T-helper 17 cell (primary cell): ENCODE results near the gene HMCN1. TPM values are rescaled to one million over a fixed set of nuclear protein-coding genes. Genes with fewer than 3 reads are reported as not detected.

Experiments
- ATAC-seq: fragments of 150-1000 bp; cut with Tn5 transposase; 2 replicates; pipeline ENCODE4 v1.10.0; 2021; ENCODE audit warnings: mild to moderate bottlenecking, moderate library complexity
- DNase-seq, 3 donors: peaks; one replicate each; pipeline versions ENCODE4 v3.0.0 to v3.0.0-alpha.2; 2020 to 2021
- H3K9me3 ChIP-seq: one replicate; pipeline ENCODE4 v1.7.0; 2013; ENCODE audit warnings: low read length, mild to moderate bottlenecking; ENCODE audit not compliant: control insufficient read depth, poor library complexity, severe bottlenecking
- H3K27ac Mint-ChIP-seq: one replicate; pipeline ENCODE4 v1.8.0; 2022; ENCODE audit warnings: mild to moderate bottlenecking, moderate library complexity, mixed read lengths
- H3K27me3 Mint-ChIP-seq: one replicate; pipeline ENCODE4 v1.8.0; 2022; ENCODE audit warnings: mixed read lengths
- H3K36me3 Mint-ChIP-seq: one replicate; pipeline ENCODE4 v1.8.0; 2022; ENCODE audit warnings: low read depth, mixed read lengths
- H3K4me1 Mint-ChIP-seq: one replicate; pipeline ENCODE4 v1.8.0; 2022; ENCODE audit warnings: mild to moderate bottlenecking, mixed read lengths
- H3K4me3 Mint-ChIP-seq: one replicate; pipeline ENCODE4 v1.8.0; 2022; ENCODE audit warnings: mild to moderate bottlenecking, moderate library complexity, mixed read lengths
- total RNA-seq, 4 donors: library from RNA in 2 of 4; stranded (reverse) in 2 of 4; gene quantifications; one replicate each; pipeline ENCODE4 v1.2.3 and lab custom pipeline; 2022 to 2026

HMCN1 gene
- total RNA-seq, 2 donors from 2014 or later: 0.05 to 0.57 TPM

- ATAC-seq (no peak), DNase-seq (no peak)
- Mint-ChIP-seq H3K27ac (no peak overlapping the region), H3K4me3 (no peak overlapping the region), H3K4me1 (no peaks in the 10 kb centered on the region), H3K27me3 (peaks cover 10% of the 10 kb centered on the region), H3K36me3 (peaks cover 2% of the 10 kb centered on the region)
- H3K9me3 ChIP-seq: no peaks in the 10 kb centered on the region
These were observed 246.7 kb downstream of the HMCN1 start for GRCh38 chr1:185980891-185981290.

- DNase-seq (no peak), ATAC-seq (no peak)
- H3K27me3 Mint-ChIP-seq: peaks cover 4% of the 10 kb centered on the region
- H3K4me1 Mint-ChIP-seq: peaks cover 6% of the 10 kb centered on the region
- H3K4me3 Mint-ChIP-seq: no peak overlapping the region
- no peaks in the 10 kb centered on the region for H3K9me3 ChIP-seq
- no peak overlapping the region for H3K27ac Mint-ChIP-seq
- H3K36me3 Mint-ChIP-seq: peaks cover 2% of the 10 kb centered on the region
These were observed 250.1 kb downstream of the HMCN1 start for GRCh38 chr1:185984113-185984836.

- DNase-seq: no peak
- H3K4me3 Mint-ChIP-seq: no peak overlapping the region
- H3K27me3 Mint-ChIP-seq: peaks cover 4% of the 10 kb centered on the region
- no peaks in the 10 kb centered on the region for H3K36me3 Mint-ChIP-seq
- no peak for ATAC-seq
- H3K4me1 Mint-ChIP-seq: peaks cover 6% of the 10 kb centered on the region
- H3K27ac Mint-ChIP-seq: peak overlapping the region; percentile 11
- H3K9me3 ChIP-seq: no peaks in the 10 kb centered on the region
These were observed 253.6 kb downstream of the HMCN1 start for GRCh38 chr1:185987611-185988321.

GRCh38 chr1:185990565-185990964 is 256.4 kb downstream of the HMCN1 start:
- H3K27me3 Mint-ChIP-seq: peaks cover 9% of the 10 kb centered on the region
- ATAC-seq: no peak
- H3K4me1 Mint-ChIP-seq: peaks cover 6% of the 10 kb centered on the region
- H3K4me3 Mint-ChIP-seq: no peak overlapping the region
- no peaks in the 10 kb centered on the region for H3K36me3 Mint-ChIP-seq
- no peak overlapping the region for H3K27ac Mint-ChIP-seq
- no peaks in the 10 kb centered on the region for H3K9me3 ChIP-seq
- no peak for DNase-seq

- no peak for ATAC-seq
- H3K27me3 Mint-ChIP-seq: peaks cover 11% of the 10 kb centered on the region
- H3K9me3 ChIP-seq: no peaks in the 10 kb centered on the region
- no peaks in the 10 kb centered on the region for H3K36me3 Mint-ChIP-seq
- no peak overlapping the region for H3K4me3 Mint-ChIP-seq
- peaks cover 6% of the 10 kb centered on the region for H3K4me1 Mint-ChIP-seq
- no peak overlapping the region for H3K27ac Mint-ChIP-seq
- DNase-seq: no peak
These were observed 257.1 kb downstream of the HMCN1 start for GRCh38 chr1:185991266-185991665.

GRCh38 chr1:185996211-185996610 is 262.0 kb downstream of the HMCN1 start:
- Mint-ChIP-seq H3K36me3 (no peaks in the 10 kb centered on the region), H3K27ac (no peak overlapping the region), H3K27me3 (peaks cover 11% of the 10 kb centered on the region), H3K4me1 (no peaks in the 10 kb centered on the region), H3K4me3 (no peak overlapping the region)
- H3K9me3 ChIP-seq: no peaks in the 10 kb centered on the region
- ATAC-seq: no peak
- no peak for DNase-seq

GRCh38 chr1:185998391-185998790 is 264.2 kb downstream of the HMCN1 start:
- no peaks in the 10 kb centered on the region for H3K9me3 ChIP-seq
- no peak overlapping the region for H3K4me3 Mint-ChIP-seq
- H3K36me3 Mint-ChIP-seq: no peaks in the 10 kb centered on the region
- no peak for ATAC-seq
- no peak overlapping the region for H3K27ac Mint-ChIP-seq
- H3K27me3 Mint-ChIP-seq: peaks cover 11% of the 10 kb centered on the region
- DNase-seq: no peak
- H3K4me1 Mint-ChIP-seq: no peaks in the 10 kb centered on the region

- Mint-ChIP-seq H3K4me3 (no peak overlapping the region), H3K27me3 (no peaks in the 10 kb centered on the region), H3K4me1 (no peaks in the 10 kb centered on the region), H3K27ac (no peak overlapping the region), H3K36me3 (no peaks in the 10 kb centered on the region)
- DNase-seq (no peak), ATAC-seq (no peak)
- H3K9me3 ChIP-seq: no peaks in the 10 kb centered on the region
These were observed 268.2 kb downstream of the HMCN1 start for GRCh38 chr1:186002406-186002805.

GRCh38 chr1:186009039-186009737 is 275.0 kb downstream of the HMCN1 start:
- Mint-ChIP-seq H3K4me3 (no peak overlapping the region), H3K4me1 (peaks cover 7% of the 10 kb centered on the region), H3K36me3 (no peaks in the 10 kb centered on the region), H3K27ac (peak overlapping the region; percentile 19), H3K27me3 (peaks cover 5% of the 10 kb centered on the region)
- H3K9me3 ChIP-seq: no peaks in the 10 kb centered on the region
- ATAC-seq: no peak
- DNase-seq: no peak

- ATAC-seq: no peak
- Mint-ChIP-seq H3K36me3 (no peaks in the 10 kb centered on the region), H3K4me1 (peaks cover 5% of the 10 kb centered on the region), H3K4me3 (no peak overlapping the region), H3K27me3 (peaks cover 5% of the 10 kb centered on the region), H3K27ac (no peak overlapping the region)
- no peaks in the 10 kb centered on the region for H3K9me3 ChIP-seq
- DNase-seq: no peak
These were observed 280.3 kb downstream of the HMCN1 start for GRCh38 chr1:186014370-186015037.

GRCh38 chr1:186016856-186017255 is 282.7 kb downstream of the HMCN1 start:
- no peaks in the 10 kb centered on the region for H3K9me3 ChIP-seq
- Mint-ChIP-seq H3K27me3 (no peaks in the 10 kb centered on the region), H3K4me3 (no peak overlapping the region), H3K36me3 (no peaks in the 10 kb centered on the region), H3K27ac (no peak overlapping the region), H3K4me1 (no peaks in the 10 kb centered on the region)
- no peak for DNase-seq
- ATAC-seq: no peak

GRCh38 chr1:186022184-186022583 is 288.0 kb downstream of the HMCN1 start:
- H3K9me3 ChIP-seq: no peaks in the 10 kb centered on the region
- ATAC-seq: no peak
- Mint-ChIP-seq H3K27ac (no peak overlapping the region), H3K4me1 (no peaks in the 10 kb centered on the region), H3K4me3 (no peak overlapping the region), H3K27me3 (no peaks in the 10 kb centered on the region), H3K36me3 (no peaks in the 10 kb centered on the region)
- DNase-seq: no peak

- Mint-ChIP-seq H3K27me3 (no peaks in the 10 kb centered on the region), H3K4me3 (no peak overlapping the region), H3K27ac (no peak overlapping the region), H3K36me3 (no peaks in the 10 kb centered on the region), H3K4me1 (no peaks in the 10 kb centered on the region)
- DNase-seq (no peak), ATAC-seq (no peak)
- H3K9me3 ChIP-seq: no peaks in the 10 kb centered on the region
These were observed 292.8 kb downstream of the HMCN1 start for GRCh38 chr1:186026946-186027345.
